ENCODE results near the gene ZBED5.
"Not testable (repeated sequence)": the region's sequence is repeated elsewhere in the genome, so short reads cannot be mapped to it uniquely, and the experiment has no call there.

ZBED5 gene

DNA sequence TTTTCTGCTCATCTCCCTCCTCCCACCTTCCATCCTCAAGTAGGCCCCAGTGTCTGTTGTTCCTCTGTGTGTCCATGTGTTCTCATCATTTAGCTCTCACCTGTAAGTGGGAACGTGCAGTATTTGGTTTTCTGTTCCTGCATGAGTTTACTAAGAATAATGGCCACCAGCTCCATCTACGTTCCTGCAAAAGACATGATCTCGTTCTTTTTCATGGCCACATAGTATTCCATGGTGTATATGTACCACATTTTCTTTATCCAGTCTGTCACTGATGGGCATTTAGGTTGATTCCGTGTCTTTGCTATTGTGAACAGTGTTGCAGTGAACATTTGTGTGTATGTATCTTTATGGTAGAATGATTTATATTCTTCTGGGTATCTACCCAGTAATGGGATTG lies 21.0 kb downstream of the ZBED5 start:
- DNase-seq, result not testable (repeated sequence)

DNA sequence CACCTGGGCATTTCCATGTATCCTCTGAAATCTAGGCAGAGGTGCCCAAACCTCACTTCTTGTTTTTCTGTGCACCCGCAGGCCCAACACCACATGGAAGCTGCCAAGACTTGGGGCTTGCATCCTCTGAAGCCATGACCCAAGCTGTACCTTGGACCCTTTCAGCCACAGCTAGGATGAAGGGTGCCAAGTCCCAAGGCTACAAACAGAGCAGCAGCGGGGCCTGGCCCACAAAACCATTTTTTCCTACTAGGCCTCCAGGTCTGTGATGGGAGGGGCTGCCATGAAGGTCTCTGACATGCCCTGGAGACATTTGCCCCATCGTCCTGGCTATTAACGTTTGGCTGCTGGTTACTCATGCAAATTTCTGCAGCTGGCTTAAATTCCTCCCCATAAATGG lies 28.7 kb downstream of the ZBED5 start:
- DNase-seq, result no peak

DNA sequence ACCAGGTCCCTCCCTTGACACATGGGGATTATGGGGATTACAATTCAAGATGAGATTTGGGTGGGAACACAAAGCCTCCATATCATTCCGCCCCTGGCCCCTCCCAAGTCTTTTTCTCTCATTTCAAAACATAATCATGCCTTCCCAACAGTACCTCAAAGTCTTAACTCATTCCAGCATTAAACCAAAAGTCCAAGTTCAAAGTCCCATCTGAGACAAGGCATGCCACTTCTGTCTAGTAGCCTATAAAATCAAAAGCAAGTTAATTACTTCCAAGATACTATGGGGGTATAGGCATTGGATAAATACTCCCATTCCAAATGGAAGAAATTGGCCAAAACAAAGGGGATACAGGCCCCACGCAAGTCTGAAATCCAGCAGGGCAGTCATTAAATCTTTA lies 29.5 kb downstream of the ZBED5 start:
- DNase-seq, result no peak

DNA sequence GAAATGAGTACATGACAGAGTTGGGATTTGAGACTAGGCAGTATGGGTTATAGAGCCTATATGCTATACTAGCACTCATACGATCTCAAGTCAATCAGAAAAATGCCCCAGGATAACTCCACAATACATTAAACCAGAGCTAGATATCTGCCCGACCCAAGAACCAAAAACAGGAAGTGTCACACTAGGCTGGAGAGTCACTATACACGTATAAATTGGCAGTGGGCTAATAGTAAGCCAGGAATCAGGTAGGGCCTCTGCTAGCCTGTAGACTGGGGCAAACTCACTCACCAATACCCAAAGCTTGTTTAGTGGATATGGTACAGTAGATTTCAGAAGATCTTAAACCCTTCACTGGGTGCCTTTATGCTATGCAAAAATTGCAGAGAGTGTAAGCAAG lies 33.0 kb downstream of the ZBED5 start:
- peak; percentile 76 for DNase-seq

DNA sequence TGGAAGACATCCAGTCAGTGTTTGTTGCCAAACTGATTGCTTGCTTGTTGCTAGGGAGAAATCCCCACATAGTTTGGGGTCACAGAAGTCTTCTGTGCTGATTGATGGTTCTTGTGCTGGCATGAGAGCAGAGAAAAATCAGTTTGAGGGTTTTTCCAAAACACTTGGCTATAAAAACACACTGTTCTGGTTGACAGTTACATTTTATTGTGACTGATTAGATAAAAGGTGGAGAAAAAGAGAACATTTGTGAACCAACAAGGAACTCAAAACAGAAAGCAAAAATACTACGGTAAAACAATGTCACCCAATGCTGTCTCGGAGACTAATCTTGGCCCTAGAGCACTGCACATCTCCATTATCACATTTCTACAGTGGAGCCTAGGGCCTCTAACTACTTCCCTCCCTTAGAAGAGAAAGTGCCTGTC lies 34.7 kb downstream of the ZBED5 start:
- peak; percentile 67 for DNase-seq

DNA sequence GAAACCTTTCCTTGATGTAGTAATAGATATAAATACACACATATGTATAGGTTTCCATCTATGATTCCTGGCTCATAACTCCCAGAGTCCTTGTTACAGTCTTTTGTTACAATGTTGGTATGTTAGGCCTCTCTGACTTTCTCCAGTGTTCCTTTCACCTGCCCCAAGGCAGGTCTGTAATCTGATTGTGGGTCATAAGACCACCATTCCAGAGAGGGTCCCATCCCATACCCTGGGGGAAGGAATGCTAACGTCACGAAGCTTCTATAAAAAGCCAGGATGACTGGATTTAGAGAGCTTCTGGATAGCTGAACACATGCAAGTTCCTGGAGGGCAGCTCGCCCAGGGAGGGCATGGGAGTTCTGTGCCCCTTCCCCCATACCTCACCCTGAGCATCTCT lies 35.4 kb downstream of the ZBED5 start:
- DNase-seq, result not testable (repeated sequence)

DNA sequence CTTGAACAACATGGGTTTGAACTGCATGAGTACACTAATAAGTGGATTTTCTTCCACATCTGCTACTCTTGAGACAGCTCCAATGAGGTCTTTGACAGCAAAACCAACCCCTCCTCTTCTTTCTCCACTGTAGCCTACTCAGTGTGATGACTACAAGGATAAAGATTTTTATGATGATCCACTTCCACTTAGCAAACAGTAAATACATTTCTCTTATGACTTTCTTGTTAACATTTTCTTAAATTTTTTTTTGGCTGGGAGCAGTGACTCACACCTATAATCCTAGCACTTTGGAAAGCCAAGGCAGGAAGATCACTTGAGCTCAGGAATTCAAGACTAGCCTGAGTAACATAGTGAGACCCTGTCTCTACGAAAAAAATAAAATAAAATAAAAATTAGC lies 39.3 kb downstream of the ZBED5 start:
- no peak for DNase-seq

DNA sequence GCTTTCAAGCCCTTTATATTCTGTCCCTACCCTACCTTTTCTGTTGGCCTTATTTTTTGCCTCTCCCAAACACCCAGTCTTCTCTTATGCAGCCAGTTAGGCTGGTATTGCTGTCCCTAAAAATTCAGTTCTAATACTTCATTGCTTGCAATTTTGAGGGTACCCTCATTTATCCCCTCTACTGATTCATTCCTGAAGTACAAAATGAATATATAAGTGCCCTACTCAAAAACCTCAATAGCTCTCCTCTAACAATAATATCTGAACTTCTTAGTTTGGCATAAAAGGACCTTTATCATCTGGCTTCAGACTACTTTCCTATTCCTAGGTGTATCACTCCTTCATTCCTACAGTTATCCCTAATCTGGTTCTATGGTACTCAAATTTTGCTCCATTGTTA lies 43.9 kb downstream of the ZBED5 start:
- no peak for DNase-seq

DNA sequence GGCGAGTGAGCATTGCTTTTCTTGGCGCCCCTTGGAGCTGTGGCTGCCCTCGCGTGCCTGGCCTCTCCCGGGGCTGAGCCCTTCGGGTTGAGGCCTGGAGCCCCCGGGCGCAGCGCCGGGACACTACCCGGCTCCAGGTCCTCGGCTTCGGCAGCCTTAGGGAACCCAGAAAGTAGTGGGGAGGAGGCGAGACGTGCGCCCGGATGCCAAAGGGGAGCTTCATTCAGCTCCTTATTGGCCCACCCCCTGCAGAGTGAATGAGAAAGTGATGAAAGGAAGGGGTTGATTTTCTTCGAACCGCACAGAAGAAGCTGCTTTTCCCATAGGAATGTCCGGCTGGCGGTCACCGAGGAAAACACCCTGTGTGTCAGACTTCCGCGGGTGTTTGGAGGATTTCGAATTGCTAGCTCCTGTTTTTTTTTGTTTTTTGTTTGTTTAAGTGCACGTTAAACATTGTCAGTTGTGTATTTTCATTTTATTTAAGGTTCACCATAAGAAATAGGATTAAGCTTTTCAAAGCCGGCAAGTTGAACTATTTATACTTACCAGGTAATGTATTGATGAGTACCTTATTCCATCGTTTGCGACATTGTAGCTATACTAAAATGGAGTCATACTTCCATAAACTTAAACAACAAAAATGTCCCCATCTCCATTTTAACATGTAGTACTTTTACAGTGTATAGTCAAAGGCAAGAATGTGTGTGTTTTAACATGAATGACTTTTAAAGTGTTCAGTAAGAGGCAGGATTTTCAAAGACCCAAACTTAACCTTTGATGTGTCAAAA lies 48.3 kb downstream of the ZBED5 start:
- peak; percentile 65 for DNase-seq

DNA sequence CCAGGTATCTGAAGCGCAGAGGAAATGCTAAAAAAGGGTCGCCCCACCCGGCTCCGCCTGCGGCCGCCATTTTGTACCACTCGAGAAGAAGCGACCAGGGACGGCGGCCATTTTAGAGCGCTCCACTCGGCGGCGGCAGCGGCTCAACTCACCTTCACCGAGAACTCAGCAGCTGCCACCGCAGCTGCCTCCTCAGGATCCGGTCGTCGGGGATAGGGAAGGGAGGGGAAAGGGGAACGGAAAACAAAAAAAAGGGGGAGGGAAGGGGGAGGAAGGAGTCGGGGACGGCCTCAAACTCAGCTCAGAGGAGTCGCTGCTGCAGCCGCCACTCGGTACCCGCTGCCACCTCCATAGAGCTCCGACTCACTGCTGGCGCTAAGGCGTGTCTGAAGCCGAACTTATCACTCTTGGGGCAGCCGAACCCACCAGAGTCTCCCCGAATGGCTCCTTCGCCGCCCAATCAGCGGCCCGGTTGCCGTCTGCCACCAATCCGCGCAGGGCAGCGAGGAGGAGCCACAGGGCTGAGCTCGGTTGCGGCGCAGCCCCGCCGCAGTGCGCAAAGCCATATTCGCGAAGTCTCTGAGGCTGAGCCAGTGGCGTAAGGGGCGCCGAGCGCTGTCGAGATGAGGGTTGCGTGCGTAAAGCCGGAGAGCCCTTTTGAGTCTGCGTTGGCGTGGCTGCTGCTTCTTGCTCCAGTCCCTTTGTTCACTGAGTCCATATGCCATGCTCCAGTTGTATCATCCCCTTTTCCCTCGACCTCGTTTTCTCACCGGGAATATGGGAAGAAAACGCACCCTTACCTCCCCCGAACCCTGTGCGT lies 49.1 kb downstream of the ZBED5 start, which contains the start of gene EIF4G2:
TSS of gene EIF4G2 (minus strand) at position 374 of the 820 bp plus-strand sequence.
- DNase-seq, result peak; percentile 99

DNA sequence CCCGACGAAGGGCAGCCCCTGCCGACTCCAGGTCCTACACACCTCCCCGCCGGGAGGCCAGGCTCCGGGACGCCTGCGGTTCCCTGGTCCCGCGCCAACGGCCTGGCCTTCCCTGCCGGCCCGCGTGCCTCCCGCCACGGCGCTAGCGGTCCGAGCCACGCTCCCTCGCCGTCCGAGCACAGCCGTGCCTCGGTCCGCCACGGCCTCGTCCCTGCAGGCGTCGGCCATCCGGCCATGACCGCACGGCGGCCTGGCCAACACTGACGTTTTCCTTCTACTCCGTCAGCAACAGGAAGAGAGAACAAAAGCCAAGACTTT lies 49.7 kb downstream of the ZBED5 start:
- no peak for DNase-seq

DNA sequence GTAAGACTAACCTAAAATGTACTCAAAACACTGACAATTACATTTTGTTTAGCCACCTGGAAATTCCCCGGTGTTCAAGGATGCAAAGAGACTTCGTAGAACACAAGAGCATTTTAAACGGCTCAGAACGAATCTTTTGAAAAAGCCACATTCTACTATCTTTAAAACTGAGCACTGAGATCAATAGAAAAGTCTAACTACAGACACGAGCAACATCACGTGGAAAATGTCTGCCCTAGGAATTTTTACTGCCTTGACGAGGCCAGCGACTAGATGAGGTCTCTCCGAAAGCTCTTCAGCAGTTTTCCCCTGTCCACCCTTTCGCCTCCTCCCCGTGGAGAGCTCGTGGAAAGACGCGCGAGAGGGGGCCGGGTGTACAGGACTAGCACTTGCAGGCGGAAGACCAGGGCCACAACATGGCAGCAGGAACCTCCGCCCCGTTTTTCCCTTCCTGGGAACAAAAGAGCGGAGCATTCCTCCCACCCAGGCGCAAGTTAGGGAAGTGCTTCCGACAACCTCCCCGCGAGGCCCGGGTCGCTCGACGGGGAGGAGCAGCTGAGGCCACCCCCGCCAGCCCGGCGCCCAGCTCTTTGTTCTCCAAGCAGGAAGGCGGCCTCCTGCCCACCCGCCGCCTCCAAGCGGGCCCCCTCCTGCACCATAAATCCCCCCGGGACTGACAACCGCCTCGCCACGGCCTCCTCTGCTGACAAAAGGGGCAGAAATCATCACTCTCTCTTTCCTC lies 50.2 kb downstream of the ZBED5 start:
- DNase-seq, result peak; percentile 70

DNA sequence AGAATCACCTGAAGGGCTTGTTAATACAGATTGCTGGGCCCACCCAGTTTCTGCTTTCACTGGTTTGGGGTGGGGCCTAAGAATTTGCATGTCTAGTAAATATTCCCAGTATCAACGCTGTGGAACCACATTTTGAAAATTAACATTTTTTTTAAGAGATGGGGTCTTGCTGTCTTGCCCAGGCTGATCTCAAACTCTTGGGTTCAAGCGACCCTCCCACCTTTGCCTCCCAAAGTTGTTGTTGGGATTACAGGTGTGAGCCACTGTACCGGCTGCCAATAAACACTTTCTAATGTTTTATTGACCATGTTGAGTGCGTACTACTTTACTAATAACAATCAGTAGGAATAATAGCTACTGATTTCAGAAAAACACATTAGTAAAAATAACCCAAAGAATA lies 51.6 kb downstream of the ZBED5 start:
- DNase-seq, result no peak

DNA sequence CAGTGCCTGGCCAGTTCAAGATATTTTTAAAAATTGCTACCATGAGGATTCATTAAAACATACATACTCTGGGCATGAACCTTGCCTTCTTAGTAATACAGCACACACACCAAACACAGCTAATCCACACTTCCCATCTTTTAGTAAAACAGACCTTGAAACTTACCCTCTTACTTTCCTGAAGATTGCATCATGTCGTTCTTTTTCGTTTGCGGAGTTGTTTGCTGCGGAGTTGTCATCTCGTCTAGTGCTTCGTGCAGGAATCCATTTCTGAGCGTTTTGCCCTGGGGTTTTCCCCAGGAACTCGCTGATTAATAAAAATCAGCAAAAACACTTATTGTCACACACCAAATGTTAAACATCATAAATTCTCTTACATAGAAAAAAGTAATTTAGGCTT lies 52.1 kb downstream of the ZBED5 start:
- no peak for DNase-seq

DNA sequence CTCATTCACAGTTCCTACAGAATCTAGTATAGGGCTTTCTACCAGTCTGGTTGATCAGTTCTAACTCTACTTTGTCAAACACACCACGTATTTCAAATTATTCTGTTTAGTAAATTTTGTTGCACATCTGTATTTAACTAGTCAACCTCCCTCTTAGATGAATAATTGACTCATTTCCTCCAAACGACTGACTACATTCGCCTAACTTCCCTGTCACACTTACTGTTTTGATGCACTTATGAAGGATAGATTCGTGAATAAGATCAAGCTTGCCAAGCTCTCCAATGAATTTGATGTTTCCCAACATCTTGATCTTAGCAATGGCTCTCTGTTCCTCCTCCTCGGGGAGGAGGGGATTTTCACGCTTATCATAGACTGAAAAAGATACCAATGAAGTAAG lies 54.2 kb downstream of the ZBED5 start:
- no peak for DNase-seq
